ENCODE measurements around the gene NKRF. TPM values are rescaled to one million over a fixed set of nuclear protein-coding genes. Genes with fewer than 3 reads are reported as not detected.
"Not testable (repeated sequence)": the region's sequence is repeated elsewhere in the genome, so short reads cannot be mapped to it uniquely, and the experiment has no call there.

NKRF gene
- total and polyA plus RNA-seq, 8 donors, result 2.5 to 4.7 (median 3.3) TPM

GRCh38 chrX:119638725-119639471 lies 32.7 kb upstream of the NKRF start:
- Histone ChIP-seq H3K4me3 (no peak overlapping the region), H3K27ac (no peak overlapping the region), H3K27me3 (no peaks in the 10 kb centered on the region), H3K9me3 (no peaks in the 10 kb centered on the region), H3K4me1 (no peaks in the 10 kb centered on the region), H3K36me3 (no peaks in the 10 kb centered on the region)
- TF ChIP-seq CTCF (IDR thresholded peaks at IDR 0.05), result no peak
- ATAC-seq, result peak in 1 of 4 donors; percentile 16
- no peak for FAIRE-seq
- no peak for DNase-seq
- WGBS, 2 donors, result 69 to 79% methylated on average over 10 of the region's 10 CpGs
- intact Hi-C loops (cut with DNase I), result no loop called here

- H3K4me3 ChIP-seq; H3K4me1 ChIP-seq; ATAC-seq; H3K27me3 ChIP-seq; H3K9me3 ChIP-seq; intact Hi-C loops (cut with DNase I); DNase-seq; H3K36me3 ChIP-seq; H3K27ac ChIP-seq; FAIRE-seq: not testable (repeated sequence)
- 40 to 42% methylated on average over 1 of the region's 1 CpG for WGBS, 2 donors
Measured at GRCh38 chrX:119637421-119637820, 31.2 kb upstream of the NKRF start.

- Histone ChIP-seq H3K27me3 (no peaks in the 10 kb centered on the region), H3K36me3 (no peaks in the 10 kb centered on the region), H3K9me3 (no peaks in the 10 kb centered on the region), H3K27ac (no peak overlapping the region), H3K4me3 (no peak overlapping the region), H3K4me1 (no peaks in the 10 kb centered on the region)
- no peak for TF ChIP-seq CTCF (IDR thresholded peaks at IDR 0.05)
- DNase-seq (no peak), FAIRE-seq (no peak), ATAC-seq (no peak)
- WGBS, 2 donors, result 73 to 82% methylated on average over 8 of the region's 8 CpGs
- intact Hi-C loops (cut with DNase I), result no loop called here
Measured at GRCh38 chrX:119636419-119636818, 30.2 kb upstream of the NKRF start.

- ATAC-seq, result no peak
Measured at GRCh38 chrX:119635799-119636198, 29.6 kb upstream of the NKRF start.

GRCh38 chrX:119635179-119635578 lies 29.0 kb upstream of the NKRF start:
- no peaks in the 10 kb centered on the region for H3K36me3 ChIP-seq
- H3K4me1 ChIP-seq, result no peaks in the 10 kb centered on the region
- FAIRE-seq, result no peak
- DNase-seq, result no peak
- no peak overlapping the region for H3K27ac ChIP-seq
- H3K27me3 ChIP-seq, result no peaks in the 10 kb centered on the region
- no peak for ATAC-seq
- TF ChIP-seq CTCF (IDR thresholded peaks at IDR 0.05), result no peak
- 59 to 63% methylated on average over 3 of the region's 3 CpGs for WGBS, 2 donors
- intact Hi-C loops (cut with DNase I), result no loop called here
- H3K9me3 ChIP-seq, result no peaks in the 10 kb centered on the region
- H3K4me3 ChIP-seq, result no peak overlapping the region

More at GRCh38 chrX:119635799-119636198, 29.6 kb upstream of the NKRF start:
- FAIRE-seq (no peak), DNase-seq (no peak)
- H3K27ac ChIP-seq, result no peak overlapping the region
- no peak overlapping the region for H3K4me3 ChIP-seq
- no peaks in the 10 kb centered on the region for H3K9me3 ChIP-seq
- intact Hi-C loops (cut with DNase I), result no loop called here
- no peaks in the 10 kb centered on the region for H3K4me1 ChIP-seq
- no peaks in the 10 kb centered on the region for H3K27me3 ChIP-seq
- no peak for TF ChIP-seq CTCF (IDR thresholded peaks at IDR 0.05)
- 50 to 100% methylated on average over 1 of the region's 1 CpG for WGBS, 2 donors
- no peaks in the 10 kb centered on the region for H3K36me3 ChIP-seq

Measured in pancreas (tissue), 10 donors.